SK-N-SH (cell line): ENCODE data around the gene ISG20. TPM values are rescaled to one million over a fixed set of nuclear protein-coding genes. Genes with fewer than 3 reads are reported as not detected.

Source experiments
- CTCF ChIA-PET: fragments of 300-600, 350-600 bp; formaldehyde crosslinking; extraction: SDS; loops from one replicate; lab custom pipeline; 2021; lab: Yijun Ruan, JAX
- POLR2A ChIA-PET: fragments of 350-600 bp; sonication (Branson Sonifier 250); formaldehyde crosslinking; extraction: SDS; loops from one replicate; lab custom pipeline; 2020; ENCODE audit warnings: antibody characterized with exemption, inconsistent platforms; lab: Yijun Ruan, JAX
- DNase-seq: peaks from one replicate; pipeline ENCODE4 v3.0.0; 2012
- H2AFZ ChIP-seq: fragments of 200-600 bp; sonication (generic); 2 replicates; pipeline ENCODE4 v1.8.1; 2016; ENCODE audit warnings: antibody characterized with exemption, mild to moderate bottlenecking, low read depth
- H3F3A ChIP-seq: fragments of 200-600 bp; sonication (generic); replicated peaks from 2 replicates; pipeline ENCODE3; 2016; ENCODE audit warnings: antibody characterized with exemption, mild to moderate bottlenecking; ENCODE audit not compliant: insufficient read depth
- H3K27ac ChIP-seq, 2 experiments: fragments of 200-500 bp in 1 of 2; fragments of 200-600 bp in 1 of 2; sonication (Bioruptor generic) in 1 of 2; sonication (generic), shearing (Covaris generic) in 1 of 2; 2 replicates each; pipeline versions ENCODE4 v1.5.1 to v1.6.1; 2014 to 2016; ENCODE audit warnings: low read depth in 2 of 2, inconsistent platforms in 1 of 2, low read length in 1 of 2, mild to moderate bottlenecking in 1 of 2, mixed read lengths in 1 of 2
- H3K27me3 ChIP-seq: fragments of 200-600 bp; sonication (generic), shearing (Covaris generic); 2 replicates; pipeline ENCODE4 v1.6.1; 2016; ENCODE audit warnings: mixed run types; ENCODE audit not compliant: insufficient read depth
- H3K36me3 ChIP-seq, 2 experiments: fragments of 200-500 bp in 1 of 2; fragments of 200-600 bp in 1 of 2; sonication (Bioruptor generic) in 1 of 2; sonication (generic) in 1 of 2; replicated peaks in 1 of 2; 2 replicates each; pipeline versions ENCODE3 to v1.5.1; 2014 to 2016; ENCODE audit warnings: low read length in 1 of 2, mild to moderate bottlenecking in 1 of 2; ENCODE audit not compliant: insufficient read depth in 2 of 2, control insufficient read depth in 1 of 2
- H3K4me1 ChIP-seq, 2 experiments: fragments of 200-500 bp in 1 of 2; fragments of 200-600 bp in 1 of 2; sonication (Bioruptor generic) in 1 of 2; sonication (generic), shearing (Covaris generic) in 1 of 2; 2 replicates each; pipeline versions ENCODE4 v1.5.1 to v1.6.1; 2014 to 2016; ENCODE audit warnings: low read depth in 1 of 2, low read length in 1 of 2, mixed run types in 1 of 2; ENCODE audit not compliant: insufficient read depth in 2 of 2, control insufficient read depth in 1 of 2
- H3K4me2 ChIP-seq: fragments of 200-600 bp; sonication (generic), shearing (Covaris generic); 2 replicates; pipeline ENCODE4 v1.6.1; 2017; ENCODE audit warnings: mixed run types
- H3K4me3 ChIP-seq, 2 experiments: fragments of 200-500 bp in 1 of 2; fragments of 200-600 bp in 1 of 2; sonication (Bioruptor generic) in 1 of 2; sonication (generic), shearing (Covaris generic) in 1 of 2; 2 replicates each; pipeline versions ENCODE4 v1.5.1 to v1.8.1; 2014 to 2016; ENCODE audit warnings: low read depth in 2 of 2, inconsistent platforms in 1 of 2, low read length in 1 of 2, mild to moderate bottlenecking in 1 of 2, mixed read lengths in 1 of 2, moderate library complexity in 1 of 2
- H3K79me2 ChIP-seq: fragments of 200-600 bp; sonication (generic); 2 replicates; pipeline ENCODE4 v1.8.1; 2017; ENCODE audit warnings: mild to moderate bottlenecking; ENCODE audit not compliant: insufficient read depth
- H3K9ac ChIP-seq: fragments of 200-600 bp; sonication (generic); 2 replicates; pipeline ENCODE4 v1.6.1; 2017; ENCODE audit warnings: mixed run types
- H3K9me2 ChIP-seq: fragments of 200-600 bp; sonication (generic); 2 replicates; pipeline ENCODE4 v1.6.1; 2017; ENCODE audit warnings: mixed run types
- H3K9me3 ChIP-seq: fragments of 200-600 bp; sonication (generic); 2 replicates; pipeline ENCODE4 v1.6.1; 2017; ENCODE audit warnings: mixed run types, mild to moderate bottlenecking, moderate library complexity
- H4K20me1 ChIP-seq: fragments of 200-600 bp; sonication (generic); 2 replicates; pipeline ENCODE4 v1.6.1; 2017; ENCODE audit warnings: mild to moderate bottlenecking, mixed run types; ENCODE audit not compliant: insufficient read depth
- FOSL2 ChIP-seq: IDR thresholded peaks from 2 replicates; pipeline ENCODE4 v1.4.0; 2012; ENCODE audit warnings: low read depth, mild to moderate bottlenecking, moderate library complexity, borderline replicate concordance
- FOXJ3 ChIP-seq: sonication (generic); formaldehyde crosslinking; IDR thresholded peaks from 2 replicates; pipeline ENCODE4 v1.5.1; 2020; ENCODE audit warnings: mild to moderate bottlenecking, missing genetic modification reagents
- FOXM1 ChIP-seq: IDR thresholded peaks from 2 replicates; pipeline ENCODE4 v1.4.0; 2012; ENCODE audit warnings: low read depth, mild to moderate bottlenecking
- JUND ChIP-seq: IDR thresholded peaks from 2 replicates; pipeline ENCODE4 v1.4.0; 2012
- MEF2A ChIP-seq: IDR thresholded peaks from 2 replicates; pipeline ENCODE4 v1.4.0; 2012; ENCODE audit warnings: low read depth, borderline replicate concordance
- MXI1 ChIP-seq: IDR thresholded peaks from 2 replicates; pipeline ENCODE4 v1.6.1; 2012; ENCODE audit warnings: mild to moderate bottlenecking, low read depth, low read length, improper control_type of control experiment
- NRF1 ChIP-seq: IDR thresholded peaks from 2 replicates; pipeline ENCODE4 v1.6.1; 2012; ENCODE audit warnings: low read depth, mild to moderate bottlenecking, low read length
- POLR2AphosphoS5 ChIP-seq: IDR thresholded peaks from 2 replicates; pipeline ENCODE4 v1.6.1; 2012; ENCODE audit warnings: low read depth, low read length
- RCOR1 ChIP-seq: fragments of 150-350 bp; IDR thresholded peaks from 2 replicates; pipeline ENCODE4 v1.6.1; 2017; ENCODE audit warnings: antibody characterized with exemption, low read length
- RXRA ChIP-seq: IDR thresholded peaks from 2 replicates; pipeline ENCODE4 v1.4.0; 2012; ENCODE audit warnings: low read depth, mild to moderate bottlenecking, borderline replicate concordance
- TEAD4 ChIP-seq: IDR thresholded peaks from 2 replicates; pipeline ENCODE4 v1.4.0; 2012; ENCODE audit warnings: mild to moderate bottlenecking, borderline replicate concordance; ENCODE audit not compliant: insufficient read depth
- WGBS: methylation state at CpG from one replicate; pipeline ENCODE4 v1.1.6; 2017; ENCODE audit warnings: low lambda C conversion rate; 5-methylcytosine and 5-hydroxymethylcytosine counted together
- polyA plus RNA-seq, 3 experiments: library from polyadenylated mRNA; depleted of rRNA; stranded (reverse); fragments of >200 nt; gene quantifications; 2 replicates each; pipeline ENCODE4 v1.2.3, GENCODE V29; 2012
- TF ChIP-seq, protein P1 (sequence below): IDR thresholded peaks from 2 replicates; pipeline ENCODE4 v1.6.1; 2012; ENCODE audit warnings: mild to moderate bottlenecking, low read depth, low read length, moderate library complexity
- TF ChIP-seq, protein P2 (sequence below): fragments of 200-600 bp; sonication (generic); IDR thresholded peaks from 2 replicates; pipeline ENCODE4 v1.6.1; 2017; ENCODE audit warnings: antibody characterized with exemption, mild to moderate bottlenecking, moderate library complexity

ISG20 gene
- polyA plus RNA-seq, 1 of the 3 experiments (the other 2 are of a cell fraction): 2.0 TPM

DNA sequence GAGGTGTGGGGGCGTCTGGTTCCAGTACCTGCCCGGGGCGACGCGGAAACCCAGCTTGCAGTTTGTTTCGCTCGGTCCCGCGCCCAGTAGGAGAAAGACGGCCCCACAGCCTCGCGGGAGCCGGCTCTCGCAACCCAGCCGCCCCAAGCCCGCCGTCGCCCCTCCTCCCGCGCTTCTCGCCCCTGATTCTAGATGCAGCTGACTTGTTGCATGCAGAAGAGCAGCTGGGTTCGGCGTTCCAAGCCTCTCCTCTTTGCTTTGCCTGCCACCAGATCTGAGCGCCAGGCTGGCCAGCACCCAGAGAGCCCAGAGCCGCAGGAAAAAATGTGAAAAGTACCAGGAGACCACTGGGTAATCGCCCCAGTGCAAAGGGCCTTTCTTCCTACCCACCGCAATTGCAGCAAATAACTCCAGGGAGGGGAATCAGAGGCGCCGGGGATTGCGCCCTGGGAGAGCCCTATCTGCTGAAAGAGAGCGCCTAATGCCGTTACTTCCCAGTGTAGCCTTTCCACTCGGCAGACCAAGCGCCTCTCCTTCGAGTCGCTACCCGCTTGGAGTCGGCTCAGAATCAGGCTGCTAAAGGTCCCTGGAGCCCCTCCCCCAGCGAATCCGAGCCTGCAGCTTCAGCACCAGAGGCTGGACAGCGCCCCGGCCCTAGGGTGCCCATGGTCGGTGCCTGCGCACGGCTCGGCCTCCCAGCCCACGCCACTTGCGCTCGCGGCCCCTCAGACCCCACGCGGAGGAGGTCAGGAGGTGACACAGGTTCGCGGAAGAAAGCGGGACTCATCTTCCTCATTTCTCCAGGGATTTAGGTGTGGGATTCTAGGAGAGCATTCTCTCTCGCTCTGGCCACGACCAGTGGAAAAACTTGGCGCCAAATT is 33.4 kb upstream of the ISG20 start:
- CTCF ChIA-PET: interaction anchor here (1.0 to 2.3 kb wide), 6 partner anchors 10 to 127 kb away, joined by 3 to 12 read pairs (median 4); no protein-coding TSS in a partner anchor
- Histone ChIP-seq H3K36me3 (no peaks in the 10 kb centered on the region), H3K9me2 (no peaks in the 10 kb centered on the region), H2AFZ (0 out of 2 replicates have a peak overlapping the region, but pooled peaks have one; percentile 3), H3K4me3 (peak overlapping the region in 1 of 2 experiments; percentile 48; a peak in 2 of 4 replicates), H3K4me1 (peaks cover 0 to 16% of the 10 kb centered on the region in 2 experiments; a peak in 1 of 4 replicates), H3K9ac (no peak overlapping the region), H3K79me2 (no peaks in the 10 kb centered on the region), H3K4me2 (peak overlapping the region; percentile 59; the same call in 1 of the 2 replicates), H3F3A (no peaks in the 10 kb centered on the region), H4K20me1 (no peaks in the 10 kb centered on the region), H3K27ac (no peak overlapping the region), H3K9me3 (no peaks in the 10 kb centered on the region), H3K27me3 (peaks cover 24% of the 10 kb centered on the region)
- POLR2A ChIA-PET: interaction anchor here (1.5 to 1.6 kb wide), 2 partner anchors 19 to 33 kb away, joined by 7 to 11 read pairs; no protein-coding TSS in a partner anchor
- WGBS: 11% methylated on average over 29 of the region's 58 CpGs
- peak; percentile 70 for DNase-seq
- TF ChIP-seq, protein P1, sequence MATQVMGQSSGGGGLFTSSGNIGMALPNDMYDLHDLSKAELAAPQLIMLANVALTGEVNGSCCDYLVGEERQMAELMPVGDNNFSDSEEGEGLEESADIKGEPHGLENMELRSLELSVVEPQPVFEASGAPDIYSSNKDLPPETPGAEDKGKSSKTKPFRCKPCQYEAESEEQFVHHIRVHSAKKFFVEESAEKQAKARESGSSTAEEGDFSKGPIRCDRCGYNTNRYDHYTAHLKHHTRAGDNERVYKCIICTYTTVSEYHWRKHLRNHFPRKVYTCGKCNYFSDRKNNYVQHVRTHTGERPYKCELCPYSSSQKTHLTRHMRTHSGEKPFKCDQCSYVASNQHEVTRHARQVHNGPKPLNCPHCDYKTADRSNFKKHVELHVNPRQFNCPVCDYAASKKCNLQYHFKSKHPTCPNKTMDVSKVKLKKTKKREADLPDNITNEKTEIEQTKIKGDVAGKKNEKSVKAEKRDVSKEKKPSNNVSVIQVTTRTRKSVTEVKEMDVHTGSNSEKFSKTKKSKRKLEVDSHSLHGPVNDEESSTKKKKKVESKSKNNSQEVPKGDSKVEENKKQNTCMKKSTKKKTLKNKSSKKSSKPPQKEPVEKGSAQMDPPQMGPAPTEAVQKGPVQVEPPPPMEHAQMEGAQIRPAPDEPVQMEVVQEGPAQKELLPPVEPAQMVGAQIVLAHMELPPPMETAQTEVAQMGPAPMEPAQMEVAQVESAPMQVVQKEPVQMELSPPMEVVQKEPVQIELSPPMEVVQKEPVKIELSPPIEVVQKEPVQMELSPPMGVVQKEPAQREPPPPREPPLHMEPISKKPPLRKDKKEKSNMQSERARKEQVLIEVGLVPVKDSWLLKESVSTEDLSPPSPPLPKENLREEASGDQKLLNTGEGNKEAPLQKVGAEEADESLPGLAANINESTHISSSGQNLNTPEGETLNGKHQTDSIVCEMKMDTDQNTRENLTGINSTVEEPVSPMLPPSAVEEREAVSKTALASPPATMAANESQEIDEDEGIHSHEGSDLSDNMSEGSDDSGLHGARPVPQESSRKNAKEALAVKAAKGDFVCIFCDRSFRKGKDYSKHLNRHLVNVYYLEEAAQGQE: peak; percentile 98
- TF ChIP-seq MXI1: peak; percentile 16; the same call in 1 of the 2 replicates
- TF ChIP-seq FOXM1: no peak
- TF ChIP-seq POLR2AphosphoS5: no peak

DNA sequence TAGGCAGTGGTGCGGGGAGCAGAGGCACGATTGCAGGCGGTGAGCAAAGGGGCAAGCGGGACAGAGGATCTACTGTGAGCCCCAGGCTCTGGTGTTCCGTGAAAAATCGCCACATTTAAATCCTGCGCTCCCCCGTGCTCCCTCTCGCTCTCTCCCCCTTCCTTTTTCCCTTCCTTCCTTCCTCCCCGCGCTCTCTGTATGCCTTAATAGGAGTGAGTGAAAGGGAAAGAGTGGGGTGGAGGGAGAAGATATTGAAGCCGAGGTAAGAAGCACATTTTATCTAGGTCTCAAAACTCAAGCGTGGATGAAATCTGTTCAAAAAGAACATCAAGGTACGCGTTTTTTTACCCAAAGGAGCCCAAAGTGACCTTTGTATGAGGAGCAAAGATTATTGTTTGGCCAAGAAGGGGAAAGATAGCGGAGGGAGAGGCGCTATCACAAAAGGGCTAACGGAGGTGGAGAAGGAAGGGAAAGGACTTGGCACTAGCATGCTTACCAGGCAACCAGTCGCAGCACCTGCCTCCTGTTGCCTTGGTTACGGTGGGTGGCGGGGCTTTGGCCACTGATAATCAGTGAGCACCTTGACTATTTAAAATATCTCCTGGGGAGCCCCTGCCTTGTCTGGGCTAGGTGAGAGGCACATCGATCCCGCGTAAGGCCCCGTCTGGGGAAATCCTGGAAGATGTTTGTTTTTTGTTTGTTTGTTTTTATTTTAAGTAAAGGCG is 32.6 kb upstream of the ISG20 start:
- Histone ChIP-seq H3K4me1 (peaks cover 0 to 20% of the 10 kb centered on the region in 2 experiments; a peak in 1 of 4 replicates), H4K20me1 (no peaks in the 10 kb centered on the region), H3K36me3 (no peaks in the 10 kb centered on the region), H3K79me2 (no peaks in the 10 kb centered on the region), H3K9me2 (no peaks in the 10 kb centered on the region)
- TF ChIP-seq FOXJ3 (no peak), RXRA (no peak), FOSL2 (no peak), NRF1 (no peak), MEF2A (no peak), JUND (no peak), TEAD4 (no peak), RCOR1 (no peak)
- TF ChIP-seq, protein P2, sequence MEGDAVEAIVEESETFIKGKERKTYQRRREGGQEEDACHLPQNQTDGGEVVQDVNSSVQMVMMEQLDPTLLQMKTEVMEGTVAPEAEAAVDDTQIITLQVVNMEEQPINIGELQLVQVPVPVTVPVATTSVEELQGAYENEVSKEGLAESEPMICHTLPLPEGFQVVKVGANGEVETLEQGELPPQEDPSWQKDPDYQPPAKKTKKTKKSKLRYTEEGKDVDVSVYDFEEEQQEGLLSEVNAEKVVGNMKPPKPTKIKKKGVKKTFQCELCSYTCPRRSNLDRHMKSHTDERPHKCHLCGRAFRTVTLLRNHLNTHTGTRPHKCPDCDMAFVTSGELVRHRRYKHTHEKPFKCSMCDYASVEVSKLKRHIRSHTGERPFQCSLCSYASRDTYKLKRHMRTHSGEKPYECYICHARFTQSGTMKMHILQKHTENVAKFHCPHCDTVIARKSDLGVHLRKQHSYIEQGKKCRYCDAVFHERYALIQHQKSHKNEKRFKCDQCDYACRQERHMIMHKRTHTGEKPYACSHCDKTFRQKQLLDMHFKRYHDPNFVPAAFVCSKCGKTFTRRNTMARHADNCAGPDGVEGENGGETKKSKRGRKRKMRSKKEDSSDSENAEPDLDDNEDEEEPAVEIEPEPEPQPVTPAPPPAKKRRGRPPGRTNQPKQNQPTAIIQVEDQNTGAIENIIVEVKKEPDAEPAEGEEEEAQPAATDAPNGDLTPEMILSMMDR: no peak
- TF ChIP-seq, all 33 proteins: peak for 0
- Histone ChIP-seq H3K9me3 (no peaks in the 10 kb centered on the region), H3K27me3 (peaks cover 24% of the 10 kb centered on the region), H3F3A (no peaks in the 10 kb centered on the region), H3K27ac (no peak overlapping the region), H3K9ac (no peak overlapping the region), H2AFZ (no peak overlapping the region), H3K4me3 (no peak overlapping the region; a peak in 1 of 4 replicates), H3K4me2 (no peak overlapping the region)
- POLR2A ChIA-PET: no interaction called here
- WGBS: 66% methylated on average over 26 of the region's 26 CpGs
- DNase-seq: no peak
- CTCF ChIA-PET: interaction anchor here (2.3 kb wide), 1 partner anchor 128 kb away, joined by 12 read pairs; no protein-coding TSS in a partner anchor
